HG03571 (cell line): ENCODE measurements around the gene CEP120.

Experiments
- ATAC-seq: cut with Tn5 transposase; IDR thresholded peaks from one replicate; pipeline ENCODE4 v1.9.1; 2021; ENCODE audit not compliant: unreplicated experiment

The CEP120 gene

DNA sequence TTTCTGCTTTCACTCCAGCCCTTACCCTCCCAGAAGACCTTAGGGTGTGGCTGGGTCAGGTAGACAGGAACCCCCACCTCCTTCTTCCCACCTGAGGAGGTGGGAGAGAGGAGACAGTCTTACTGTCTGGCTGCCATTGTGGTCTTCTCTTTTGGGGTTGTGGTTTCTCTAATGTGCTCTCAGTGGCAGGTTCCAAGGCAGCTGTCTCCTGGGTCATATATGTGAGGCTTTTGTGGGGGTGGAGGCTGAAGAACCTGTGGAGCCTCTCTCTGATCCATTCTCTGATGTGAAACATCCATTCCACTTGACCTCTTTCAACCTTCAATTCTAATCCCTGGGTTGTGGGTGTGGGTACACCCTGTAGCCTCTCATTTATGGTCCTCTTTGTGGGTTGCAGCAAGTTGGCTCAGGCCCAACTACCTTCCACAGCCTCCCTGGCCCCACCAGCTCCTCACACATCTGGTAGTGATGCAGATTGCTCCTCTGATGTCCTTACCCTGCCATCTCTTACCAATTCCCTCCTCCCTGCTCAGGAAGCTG, 118.4 kb downstream of the CEP120 start:
- no peak for ATAC-seq

DNA sequence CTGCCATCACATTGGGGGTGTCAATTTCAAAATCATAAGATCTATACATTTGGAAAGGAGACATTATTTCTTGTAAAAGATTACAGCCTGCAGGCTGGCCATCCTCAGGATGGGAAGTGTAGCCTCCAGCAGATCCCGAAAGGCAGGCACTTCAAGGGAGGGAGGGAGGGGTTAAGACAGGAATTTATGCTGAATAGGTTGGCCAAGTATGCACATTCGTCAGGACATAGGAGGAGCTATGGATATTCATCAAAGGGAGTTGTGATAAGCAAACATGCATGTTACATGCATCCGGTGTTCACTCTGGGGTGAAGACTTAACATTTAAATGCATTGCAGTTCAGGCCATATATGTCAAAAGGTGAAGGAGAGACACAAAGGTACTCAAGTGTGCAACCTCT, 119.4 kb downstream of the CEP120 start:
- no peak for ATAC-seq

DNA sequence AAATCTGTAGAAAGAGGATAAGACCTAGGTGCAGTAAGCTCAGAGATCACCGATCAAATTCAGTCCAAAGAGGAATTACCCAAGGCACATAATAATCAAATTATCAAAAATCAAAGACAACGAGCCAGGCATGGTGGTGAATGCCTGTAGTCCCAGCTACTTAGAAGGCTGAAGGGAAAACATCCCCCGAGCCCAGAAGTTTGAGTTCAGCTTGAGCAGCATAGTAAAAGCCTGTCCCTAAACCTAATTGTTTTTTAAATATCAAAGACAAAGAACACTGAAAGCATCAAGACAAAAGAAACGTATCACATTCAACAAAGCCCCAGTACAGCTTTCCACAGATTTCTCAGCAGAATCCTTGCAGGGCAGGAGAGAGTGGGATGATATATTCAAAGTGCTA, 122.9 kb downstream of the CEP120 start:
- ATAC-seq, result no peak

DNA sequence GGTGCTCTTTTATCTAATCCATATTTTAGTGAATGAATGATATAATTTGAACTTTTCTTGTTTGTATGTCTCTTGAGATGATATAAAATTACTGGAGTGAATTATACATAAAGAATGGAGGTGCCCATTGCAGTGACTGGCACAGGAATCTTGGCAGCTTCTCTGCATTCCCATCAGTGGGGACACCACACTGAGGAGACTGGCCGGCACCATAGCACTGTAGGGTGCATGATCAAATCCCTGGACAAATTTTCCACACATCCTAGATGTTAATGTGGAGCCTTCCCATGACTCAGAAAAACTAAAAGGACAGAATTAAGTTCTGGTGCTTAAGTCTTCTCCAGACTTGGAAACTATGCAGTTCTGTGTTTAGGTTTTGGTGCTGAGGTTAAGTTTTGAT, 124.1 kb downstream of the CEP120 start:
- no peak for ATAC-seq

DNA sequence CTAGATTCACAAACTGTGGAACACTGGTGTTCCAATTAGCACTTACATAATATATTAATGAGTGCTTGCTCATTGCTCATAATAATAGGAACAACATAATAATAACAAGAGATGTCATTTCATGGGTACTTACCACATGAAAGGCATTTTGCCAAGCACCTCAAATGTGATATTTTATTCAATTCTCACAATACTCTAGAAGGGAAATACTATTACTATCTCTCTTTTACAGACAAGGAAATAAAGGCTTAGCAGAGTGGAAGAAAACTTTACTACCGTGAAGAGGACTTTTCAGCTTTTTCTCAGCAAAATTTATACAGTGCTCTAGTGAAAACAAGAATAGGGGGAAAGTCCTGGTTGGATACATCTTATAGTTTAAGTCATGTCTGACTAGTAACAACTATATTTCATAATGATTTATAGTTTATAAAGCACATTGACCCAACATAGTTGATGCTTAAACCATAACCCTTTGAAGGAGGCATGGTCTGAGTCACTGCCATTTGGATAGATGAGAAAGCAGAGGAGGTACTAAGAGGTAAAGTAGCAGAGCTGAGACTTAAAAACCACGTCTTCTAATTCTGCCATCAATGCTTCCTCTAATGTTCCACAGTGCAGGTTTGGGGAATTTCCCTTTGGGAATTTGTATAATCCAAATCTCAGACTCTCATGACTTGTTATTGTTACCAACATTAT, 124.7 kb downstream of the CEP120 start:
- ATAC-seq, result no peak

DNA sequence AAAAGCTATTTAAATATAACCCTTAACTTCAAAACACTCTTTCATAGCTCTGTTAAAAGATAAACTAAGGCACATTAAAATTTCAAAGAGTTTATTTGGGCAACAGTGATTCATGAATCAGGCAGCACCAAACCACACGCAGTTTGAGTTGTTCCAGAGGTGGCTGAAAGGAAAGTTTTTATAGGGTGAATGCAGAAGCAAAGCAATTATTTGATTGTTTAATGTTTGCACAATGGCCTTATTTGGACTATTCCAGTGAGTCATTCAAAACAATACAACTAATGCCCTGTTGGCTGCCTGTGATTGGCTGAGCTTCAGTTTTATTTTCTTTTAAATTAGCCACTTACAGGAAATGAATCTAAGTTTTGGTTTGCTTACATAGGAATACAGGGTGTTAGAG, 125.3 kb downstream of the CEP120 start:
- no peak for ATAC-seq

DNA sequence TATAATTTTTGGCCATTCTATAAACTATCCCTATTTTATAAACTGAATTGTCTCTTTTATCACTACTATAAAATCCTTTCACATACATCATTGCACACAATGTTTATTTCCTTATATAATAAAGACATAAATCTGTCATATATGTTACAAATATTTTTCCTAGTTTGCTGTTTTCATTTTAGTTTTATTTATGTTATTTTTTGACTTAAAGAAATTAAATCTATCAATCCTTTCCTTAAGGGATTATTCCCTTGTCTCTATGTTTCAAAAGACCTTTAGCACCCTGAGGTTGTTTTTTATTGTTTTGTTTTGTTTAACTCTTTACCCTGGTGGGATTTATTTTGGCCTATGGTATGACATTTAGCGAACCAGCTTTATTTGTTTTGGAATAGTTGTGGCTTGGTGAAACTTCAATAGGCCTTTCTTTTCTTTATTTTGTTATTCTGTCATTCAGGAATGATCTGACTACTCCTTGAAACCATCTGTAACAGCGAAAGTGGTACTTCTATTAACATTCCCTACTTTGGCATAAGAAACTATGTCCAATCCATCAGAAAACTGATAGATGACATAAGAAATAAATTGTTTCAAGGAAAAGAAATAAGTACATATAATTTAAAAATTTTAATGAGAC, 125.9 kb downstream of the CEP120 start:
- no peak for ATAC-seq
